K562 (cell line): Measurements from ENCODE around the gene UBR3. TPM values are rescaled to one million over a fixed set of nuclear protein-coding genes. Genes with fewer than 3 reads are reported as not detected.
A peak's percentile ranks its signal among the peaks of the same experiment; 100 is the strongest.

Source experiments
- ASH1L ChIP-seq: fragments of 450-650 bp; IDR thresholded peaks from 2 replicates; pipeline ENCODE4 v1.6.1; 2018; ENCODE audit warnings: borderline replicate concordance, mild to moderate bottlenecking, low read depth; ENCODE audit not compliant: partially characterized antibody
- EP300 ChIP-seq: IDR thresholded peaks from 2 replicates; pipeline ENCODE4 v1.6.1; 2012; ENCODE audit warnings: low read length, improper control_type of control experiment
- ERF ChIP-seq: fragments of 450-650 bp; formaldehyde crosslinking; IDR thresholded peaks from 2 replicates; pipeline ENCODE4 v1.4.0; 2020; ENCODE audit warnings: mild to moderate bottlenecking, mixed read lengths
- MTA3 ChIP-seq: fragments of 450-650 bp; formaldehyde crosslinking; IDR thresholded peaks from 2 replicates; pipeline ENCODE4 v1.6.1; 2017; ENCODE audit warnings: mild to moderate bottlenecking, borderline replicate concordance
- NFXL1 ChIP-seq: fragments of 450-650 bp; formaldehyde crosslinking; IDR thresholded peaks from 2 replicates; pipeline ENCODE4 v1.4.0; 2021; ENCODE audit warnings: mild to moderate bottlenecking
- ZNF263 ChIP-seq: sonication (generic); formaldehyde crosslinking; IDR thresholded peaks from 2 replicates; pipeline ENCODE4 v1.8.0; 2022; ENCODE audit warnings: mild to moderate bottlenecking, missing genetic modification reagents, borderline replicate concordance
- polyA plus RNA-seq, 8 experiments: library from polyadenylated mRNA; depleted of rRNA in 4 of 8; stranded (reverse) in 5 of 8; unstranded in 3 of 8; fragments of >200 nt; fragmentation: Nextera tagmentation in 2 of 8; fragmentation: Illumina TruSeq in 1 of 8; extraction: Ambion mirVana in 2 of 8; extraction: Trizol in 1 of 8; gene quantifications; 2 replicates each; pipeline versions ENCODE4 v1.2.1 to v1.2.3, GENCODE V29; 2011 to 2014; ENCODE audit warnings: inconsistent platforms in 1 of 8, missing spikeins in 1 of 8
- total RNA-seq, 7 experiments: library from RNA; depleted of rRNA in 6 of 7; stranded (reverse); fragments of >200 nt in 6 of 7; fragmentation: Illumina TruSeq in 2 of 7; extraction: Trizol in 2 of 7; gene quantifications; 2 replicates each; pipeline versions ENCODE4 v1.2.1 to v1.2.3, GENCODE V29; 2011 to 2021; ENCODE audit warnings: low replicate concordance in 1 of 7
- TF ChIP-seq, protein P1 (sequence below), 2 experiments: fragments of 450-650 bp in 1 of 2; IDR thresholded peaks; 2 replicates each; pipeline ENCODE4 v1.6.1; 2011 to 2017; ENCODE audit warnings: low read depth in 2 of 2, antibody characterized with exemption in 1 of 2, borderline replicate concordance in 1 of 2, low read length in 1 of 2, mild to moderate bottlenecking in 1 of 2, mixed read lengths in 1 of 2; ENCODE audit not compliant: control insufficient read depth in 1 of 2
- TF ChIP-seq, protein P2 (sequence below): fragments of 200-800 bp; sonication (Bioruptor generic); IDR thresholded peaks from 2 replicates; pipeline ENCODE4 v1.6.1; 2017; ENCODE audit warnings: missing genetic modification characterization, missing compliant biosample characterization
- TF ChIP-seq, protein P3 (sequence below): sonication (generic); formaldehyde crosslinking; IDR thresholded peaks from 2 replicates; pipeline ENCODE4 v1.8.1; 2023; ENCODE audit warnings: missing genetic modification reagents, mild to moderate bottlenecking, borderline replicate concordance
- TF ChIP-seq, protein P4 (sequence below): fragments of 450-650 bp; IDR thresholded peaks from 2 replicates; pipeline ENCODE4 v1.6.1; 2016; ENCODE audit warnings: borderline replicate concordance
- TF ChIP-seq, protein P5 (sequence below): fragments of 250-450 bp; sonication (Bioruptor Pico); IDR thresholded peaks from 2 replicates; pipeline ENCODE4 v1.5.0; 2021

The UBR3 gene
- total and polyA plus RNA-seq, 9 of the 15 experiments (the other 6 are each of a cell fraction or from before 2014, with no cell fraction given): 14.4 to 63.5 (median 40.4) TPM

DNA sequence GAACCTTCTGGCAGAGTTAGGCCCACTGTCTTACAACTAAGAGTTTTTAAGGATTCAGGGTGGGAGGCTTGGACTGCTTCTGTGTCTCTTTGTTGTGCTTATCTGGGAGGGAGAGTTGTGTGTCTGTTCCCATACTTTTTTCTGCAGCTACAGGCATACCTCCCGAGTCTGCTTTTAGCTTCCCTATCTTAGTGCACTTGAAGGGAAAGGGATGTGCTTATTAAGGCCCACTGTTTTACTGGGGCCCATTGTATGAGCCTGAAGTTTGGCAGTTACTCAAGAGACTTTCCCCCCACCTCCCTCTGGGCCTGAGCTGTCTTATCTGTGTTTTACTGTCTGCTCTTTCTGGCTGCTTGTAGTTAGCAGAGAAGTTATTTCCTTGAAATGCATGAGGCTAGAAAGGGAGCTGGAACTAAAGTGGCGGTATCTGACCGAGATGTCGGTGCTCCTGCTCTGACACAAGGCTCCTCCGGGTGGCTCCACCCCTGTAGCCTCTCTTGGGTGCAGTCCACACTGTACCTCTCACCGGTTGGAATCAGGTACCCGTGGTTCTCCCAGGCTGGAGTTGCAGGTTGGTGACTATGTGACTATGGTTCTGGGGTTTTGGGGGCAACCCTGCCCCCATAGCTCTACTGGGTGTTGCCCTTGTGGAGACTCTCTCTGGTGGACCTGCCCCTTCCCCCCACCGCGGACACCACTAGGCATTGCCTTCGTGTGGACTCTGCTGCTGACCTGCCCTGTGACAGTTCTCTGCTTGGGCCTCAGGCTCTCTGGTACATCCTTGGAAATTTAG, 12.9 kb downstream of the UBR3 start (continued):
- TF ChIP-seq, protein P1, sequence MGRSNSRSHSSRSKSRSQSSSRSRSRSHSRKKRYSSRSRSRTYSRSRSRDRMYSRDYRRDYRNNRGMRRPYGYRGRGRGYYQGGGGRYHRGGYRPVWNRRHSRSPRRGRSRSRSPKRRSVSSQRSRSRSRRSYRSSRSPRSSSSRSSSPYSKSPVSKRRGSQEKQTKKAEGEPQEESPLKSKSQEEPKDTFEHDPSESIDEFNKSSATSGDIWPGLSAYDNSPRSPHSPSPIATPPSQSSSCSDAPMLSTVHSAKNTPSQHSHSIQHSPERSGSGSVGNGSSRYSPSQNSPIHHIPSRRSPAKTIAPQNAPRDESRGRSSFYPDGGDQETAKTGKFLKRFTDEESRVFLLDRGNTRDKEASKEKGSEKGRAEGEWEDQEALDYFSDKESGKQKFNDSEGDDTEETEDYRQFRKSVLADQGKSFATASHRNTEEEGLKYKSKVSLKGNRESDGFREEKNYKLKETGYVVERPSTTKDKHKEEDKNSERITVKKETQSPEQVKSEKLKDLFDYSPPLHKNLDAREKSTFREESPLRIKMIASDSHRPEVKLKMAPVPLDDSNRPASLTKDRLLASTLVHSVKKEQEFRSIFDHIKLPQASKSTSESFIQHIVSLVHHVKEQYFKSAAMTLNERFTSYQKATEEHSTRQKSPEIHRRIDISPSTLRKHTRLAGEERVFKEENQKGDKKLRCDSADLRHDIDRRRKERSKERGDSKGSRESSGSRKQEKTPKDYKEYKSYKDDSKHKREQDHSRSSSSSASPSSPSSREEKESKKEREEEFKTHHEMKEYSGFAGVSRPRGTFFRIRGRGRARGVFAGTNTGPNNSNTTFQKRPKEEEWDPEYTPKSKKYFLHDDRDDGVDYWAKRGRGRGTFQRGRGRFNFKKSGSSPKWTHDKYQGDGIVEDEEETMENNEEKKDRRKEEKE (IDR thresholded peaks at IDR 0.05; ENCODE audit: borderline replicate concordance in 1 of 2, control insufficient read depth in 1 of 2, low read depth in 2 of 2, low read length in 1 of 2): no peak
- TF ChIP-seq, protein P2, sequence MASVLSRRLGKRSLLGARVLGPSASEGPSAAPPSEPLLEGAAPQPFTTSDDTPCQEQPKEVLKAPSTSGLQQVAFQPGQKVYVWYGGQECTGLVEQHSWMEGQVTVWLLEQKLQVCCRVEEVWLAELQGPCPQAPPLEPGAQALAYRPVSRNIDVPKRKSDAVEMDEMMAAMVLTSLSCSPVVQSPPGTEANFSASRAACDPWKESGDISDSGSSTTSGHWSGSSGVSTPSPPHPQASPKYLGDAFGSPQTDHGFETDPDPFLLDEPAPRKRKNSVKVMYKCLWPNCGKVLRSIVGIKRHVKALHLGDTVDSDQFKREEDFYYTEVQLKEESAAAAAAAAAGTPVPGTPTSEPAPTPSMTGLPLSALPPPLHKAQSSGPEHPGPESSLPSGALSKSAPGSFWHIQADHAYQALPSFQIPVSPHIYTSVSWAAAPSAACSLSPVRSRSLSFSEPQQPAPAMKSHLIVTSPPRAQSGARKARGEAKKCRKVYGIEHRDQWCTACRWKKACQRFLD: no peak; the same call in 1 of the 2 replicates
- TF ChIP-seq NFXL1 (CRISPR knock-in tag): no peak
- TF ChIP-seq MTA3: peak; percentile 59; the same call in 1 of the 2 replicates
- TF ChIP-seq EP300: peak; percentile 82
- TF ChIP-seq, protein P3, sequence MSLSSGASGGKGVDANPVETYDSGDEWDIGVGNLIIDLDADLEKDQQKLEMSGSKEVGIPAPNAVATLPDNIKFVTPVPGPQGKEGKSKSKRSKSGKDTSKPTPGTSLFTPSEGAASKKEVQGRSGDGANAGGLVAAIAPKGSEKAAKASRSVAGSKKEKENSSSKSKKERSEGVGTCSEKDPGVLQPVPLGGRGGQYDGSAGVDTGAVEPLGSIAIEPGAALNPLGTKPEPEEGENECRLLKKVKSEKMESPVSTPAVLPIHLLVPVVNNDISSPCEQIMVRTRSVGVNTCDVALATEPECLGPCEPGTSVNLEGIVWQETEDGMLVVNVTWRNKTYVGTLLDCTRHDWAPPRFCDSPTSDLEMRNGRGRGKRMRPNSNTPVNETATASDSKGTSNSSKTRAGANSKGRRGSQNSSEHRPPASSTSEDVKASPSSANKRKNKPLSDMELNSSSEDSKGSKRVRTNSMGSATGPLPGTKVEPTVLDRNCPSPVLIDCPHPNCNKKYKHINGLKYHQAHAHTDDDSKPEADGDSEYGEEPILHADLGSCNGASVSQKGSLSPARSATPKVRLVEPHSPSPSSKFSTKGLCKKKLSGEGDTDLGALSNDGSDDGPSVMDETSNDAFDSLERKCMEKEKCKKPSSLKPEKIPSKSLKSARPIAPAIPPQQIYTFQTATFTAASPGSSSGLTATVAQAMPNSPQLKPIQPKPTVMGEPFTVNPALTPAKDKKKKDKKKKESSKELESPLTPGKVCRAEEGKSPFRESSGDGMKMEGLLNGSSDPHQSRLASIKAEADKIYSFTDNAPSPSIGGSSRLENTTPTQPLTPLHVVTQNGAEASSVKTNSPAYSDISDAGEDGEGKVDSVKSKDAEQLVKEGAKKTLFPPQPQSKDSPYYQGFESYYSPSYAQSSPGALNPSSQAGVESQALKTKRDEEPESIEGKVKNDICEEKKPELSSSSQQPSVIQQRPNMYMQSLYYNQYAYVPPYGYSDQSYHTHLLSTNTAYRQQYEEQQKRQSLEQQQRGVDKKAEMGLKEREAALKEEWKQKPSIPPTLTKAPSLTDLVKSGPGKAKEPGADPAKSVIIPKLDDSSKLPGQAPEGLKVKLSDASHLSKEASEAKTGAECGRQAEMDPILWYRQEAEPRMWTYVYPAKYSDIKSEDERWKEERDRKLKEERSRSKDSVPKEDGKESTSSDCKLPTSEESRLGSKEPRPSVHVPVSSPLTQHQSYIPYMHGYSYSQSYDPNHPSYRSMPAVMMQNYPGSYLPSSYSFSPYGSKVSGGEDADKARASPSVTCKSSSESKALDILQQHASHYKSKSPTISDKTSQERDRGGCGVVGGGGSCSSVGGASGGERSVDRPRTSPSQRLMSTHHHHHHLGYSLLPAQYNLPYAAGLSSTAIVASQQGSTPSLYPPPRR: no peak
- peak; percentile 98 for TF ChIP-seq ZNF263 (CRISPR knock-in tag)
- TF ChIP-seq ERF (CRISPR knock-in tag): no peak
- TF ChIP-seq ASH1L: no peak
- TF ChIP-seq, protein P4, sequence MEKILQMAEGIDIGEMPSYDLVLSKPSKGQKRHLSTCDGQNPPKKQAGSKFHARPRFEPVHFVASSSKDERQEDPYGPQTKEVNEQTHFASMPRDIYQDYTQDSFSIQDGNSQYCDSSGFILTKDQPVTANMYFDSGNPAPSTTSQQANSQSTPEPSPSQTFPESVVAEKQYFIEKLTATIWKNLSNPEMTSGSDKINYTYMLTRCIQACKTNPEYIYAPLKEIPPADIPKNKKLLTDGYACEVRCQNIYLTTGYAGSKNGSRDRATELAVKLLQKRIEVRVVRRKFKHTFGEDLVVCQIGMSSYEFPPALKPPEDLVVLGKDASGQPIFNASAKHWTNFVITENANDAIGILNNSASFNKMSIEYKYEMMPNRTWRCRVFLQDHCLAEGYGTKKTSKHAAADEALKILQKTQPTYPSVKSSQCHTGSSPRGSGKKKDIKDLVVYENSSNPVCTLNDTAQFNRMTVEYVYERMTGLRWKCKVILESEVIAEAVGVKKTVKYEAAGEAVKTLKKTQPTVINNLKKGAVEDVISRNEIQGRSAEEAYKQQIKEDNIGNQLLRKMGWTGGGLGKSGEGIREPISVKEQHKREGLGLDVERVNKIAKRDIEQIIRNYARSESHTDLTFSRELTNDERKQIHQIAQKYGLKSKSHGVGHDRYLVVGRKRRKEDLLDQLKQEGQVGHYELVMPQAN: no peak
- TF ChIP-seq, protein P5, sequence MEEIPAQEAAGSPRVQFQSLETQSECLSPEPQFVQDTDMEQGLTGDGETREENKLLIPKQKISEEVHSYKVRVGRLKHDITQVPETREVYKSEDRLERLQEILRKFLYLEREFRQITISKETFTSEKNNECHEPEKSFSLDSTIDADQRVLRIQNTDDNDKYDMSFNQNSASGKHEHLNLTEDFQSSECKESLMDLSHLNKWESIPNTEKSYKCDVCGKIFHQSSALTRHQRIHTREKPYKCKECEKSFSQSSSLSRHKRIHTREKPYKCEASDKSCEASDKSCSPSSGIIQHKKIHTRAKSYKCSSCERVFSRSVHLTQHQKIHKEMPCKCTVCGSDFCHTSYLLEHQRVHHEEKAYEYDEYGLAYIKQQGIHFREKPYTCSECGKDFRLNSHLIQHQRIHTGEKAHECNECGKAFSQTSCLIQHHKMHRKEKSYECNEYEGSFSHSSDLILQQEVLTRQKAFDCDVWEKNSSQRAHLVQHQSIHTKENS (CRISPR knock-in tag): no peak
